GM04504 (cell line): Measurements from ENCODE around the gene KIF2C.
A peak's percentile ranks its signal among the peaks of the same experiment; 100 is the strongest.
"Not testable (repeated sequence)": the region's sequence is repeated elsewhere in the genome, so short reads cannot be mapped to it uniquely, and the experiment has no call there.

ENCODE experiments used
- DNase-seq: peaks from one replicate; pipeline ENCODE4 v3.0.0-alpha.2; 2012; ENCODE audit warnings: low read depth

Gene KIF2C

DNA sequence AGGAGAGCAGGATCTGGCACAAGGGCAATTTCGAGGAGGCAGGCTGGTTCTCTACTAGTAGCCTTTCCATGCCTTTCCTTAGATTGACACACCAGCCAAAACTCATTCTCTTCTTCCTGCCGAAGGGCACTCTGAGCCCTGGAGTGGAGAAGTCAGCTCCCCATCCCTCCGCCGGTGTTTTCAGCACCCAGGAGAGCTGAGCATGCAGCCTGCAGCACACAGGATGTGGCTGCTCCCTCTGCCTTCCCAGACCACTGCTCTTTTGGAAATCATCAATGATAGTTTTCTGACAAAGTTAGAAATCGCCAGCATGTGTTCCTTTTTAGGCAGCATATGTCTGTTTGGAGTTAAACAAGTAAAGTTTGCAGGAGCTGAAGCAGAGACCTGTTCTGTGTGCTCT lies 20.3 kb upstream of the KIF2C start:
- DNase-seq, result no peak

- no peak for DNase-seq
Observed at GRCh38 chr1:44720281-44720680, 19.4 kb upstream of the KIF2C start.

DNA sequence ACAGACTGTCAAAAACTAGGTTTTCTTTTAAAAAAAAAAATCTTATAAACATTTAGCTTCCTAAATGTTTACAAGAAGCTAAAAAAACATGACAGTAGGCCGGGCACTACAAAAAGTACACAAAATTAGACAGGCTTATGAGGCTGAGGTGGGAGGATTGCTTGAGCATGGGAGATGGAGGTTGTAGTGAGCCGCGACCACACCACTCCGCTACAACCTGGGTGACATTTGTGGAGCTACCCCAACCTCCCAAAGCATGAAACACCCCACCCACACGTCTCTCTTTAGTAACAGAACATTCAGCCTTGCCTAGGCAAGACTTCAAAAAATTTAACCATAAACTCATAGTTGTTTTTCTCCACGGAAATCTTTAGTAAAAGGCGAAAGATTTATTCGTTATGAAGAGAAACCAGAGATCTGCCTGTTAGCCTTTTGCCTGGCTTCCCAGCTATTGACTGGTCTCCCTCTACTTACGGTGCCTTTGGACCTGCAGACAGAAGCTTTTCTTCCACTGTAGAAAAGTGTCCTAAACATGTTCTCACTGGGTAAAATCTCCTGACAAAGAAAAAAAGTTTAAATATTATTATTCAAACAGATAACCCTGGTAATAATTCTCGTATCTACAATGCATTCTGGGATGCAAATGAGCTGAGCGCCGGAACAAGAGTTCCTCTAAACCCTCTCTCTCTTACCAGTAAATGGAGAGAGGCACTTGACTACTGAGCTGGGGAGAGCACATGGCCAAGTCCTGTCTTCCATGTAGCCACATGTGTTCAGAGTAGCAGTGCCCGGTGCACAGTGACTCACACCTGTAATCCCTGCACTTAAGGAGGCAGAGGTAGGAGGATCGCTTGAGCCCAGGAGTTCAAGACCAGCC lies 17.9 kb upstream of the KIF2C start:
- DNase-seq, result peak; percentile 82

DNA sequence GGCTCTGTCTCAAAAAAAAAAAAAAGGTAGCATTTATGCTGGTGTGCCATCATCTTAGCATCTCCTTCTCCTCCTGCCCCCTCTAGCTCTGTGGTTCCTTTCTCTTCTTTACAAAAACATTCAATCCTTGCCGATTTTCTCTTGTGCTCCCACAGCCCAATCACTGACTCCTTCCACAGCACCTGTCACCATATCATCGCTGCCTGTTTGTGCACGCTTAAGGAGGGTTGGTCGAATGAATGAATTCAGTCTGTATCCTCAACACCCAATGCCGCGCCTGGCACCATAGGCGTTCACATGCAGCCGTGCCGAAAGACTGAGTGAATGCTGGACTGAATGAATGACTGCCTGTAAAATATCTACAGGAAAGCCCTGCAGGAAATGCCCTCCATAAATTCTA lies 16.6 kb upstream of the KIF2C start:
- no peak for DNase-seq

DNA sequence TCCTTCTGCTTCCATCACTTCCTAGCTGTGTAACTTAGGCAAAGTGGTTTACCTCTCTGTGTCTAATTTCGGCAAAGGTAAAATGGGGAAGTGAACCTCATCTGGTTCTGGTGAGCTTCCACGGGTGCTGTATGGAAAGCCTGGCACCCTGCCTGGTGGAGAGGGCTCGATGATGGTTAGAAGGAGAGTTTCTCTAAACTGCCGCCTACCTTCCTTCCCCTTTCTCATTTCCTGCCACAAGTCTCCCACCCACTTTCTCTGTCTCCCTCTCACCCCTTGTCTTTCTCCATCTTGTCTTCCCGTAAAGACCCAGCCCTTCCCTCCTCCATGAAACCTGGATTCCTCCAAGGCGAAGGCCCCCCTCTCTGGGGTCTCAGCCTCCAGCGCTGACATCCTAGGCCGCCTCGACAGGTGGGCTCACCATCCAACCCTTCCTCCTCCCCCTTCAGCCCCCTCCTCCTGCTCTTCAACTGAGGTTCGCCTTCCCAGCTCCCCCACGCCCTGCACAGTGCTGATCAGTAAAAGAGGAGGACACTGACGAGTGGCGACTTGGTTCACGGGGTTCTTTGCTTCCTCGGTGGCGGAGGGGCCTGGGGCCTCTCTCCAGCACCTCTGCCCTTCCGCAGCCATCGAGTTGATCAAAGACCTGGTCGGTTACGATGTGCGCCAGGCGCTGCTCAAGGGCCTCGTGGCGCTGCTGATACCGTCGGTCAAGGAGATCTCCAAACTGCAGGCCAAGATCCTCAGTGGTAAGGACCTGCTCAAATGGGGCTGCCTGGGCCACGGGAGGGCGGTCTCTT lies 15.9 kb upstream of the KIF2C start:
- DNase-seq, result no peak

GRCh38 chr1:44724296-44724954 lies 15.2 kb upstream of the KIF2C start:
- DNase-seq, result no peak

GRCh38 chr1:44724955-44725698 lies 14.5 kb upstream of the KIF2C start:
- no peak for DNase-seq

DNA sequence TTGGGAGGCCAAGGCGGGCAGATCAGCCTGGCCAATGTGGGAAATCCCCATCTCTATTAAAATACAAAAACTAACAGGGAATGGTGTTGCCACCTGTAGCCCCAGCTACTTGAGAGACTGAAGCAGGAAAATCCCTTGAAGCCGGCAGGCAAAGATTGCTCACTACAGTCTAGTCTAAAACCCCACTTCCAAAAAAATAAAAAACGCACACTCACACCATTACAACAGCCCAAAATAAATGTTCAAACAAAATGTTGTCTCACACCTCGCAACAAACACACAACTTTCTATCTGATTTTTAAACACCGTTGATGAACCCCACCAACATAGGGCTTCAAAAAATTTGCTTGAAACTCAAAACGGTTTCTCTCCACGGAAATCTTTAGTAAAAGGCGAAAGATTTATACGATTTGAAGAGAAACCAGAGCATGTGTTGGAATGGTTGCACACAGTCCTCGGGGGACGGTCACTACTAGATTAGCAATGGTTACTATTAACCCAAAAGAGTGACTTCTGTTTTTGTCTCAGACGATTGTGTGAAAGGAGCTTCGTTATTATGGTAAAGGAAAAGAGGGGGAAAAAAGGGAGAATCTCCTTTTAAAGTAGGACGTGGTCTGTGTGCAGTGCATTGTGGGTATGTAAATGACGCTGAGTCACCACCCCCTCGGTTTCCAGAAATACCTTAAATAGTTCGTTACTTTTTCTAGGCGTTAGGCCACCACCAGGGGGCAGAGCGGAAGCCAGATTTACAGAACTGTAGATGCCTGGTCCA lies 8.7 kb upstream of the KIF2C start, which contains the start of gene RNU5D-1:
Gene RNU5D-1, minus strand, starts transcription at position 430 of the 772 bp plus-strand sequence.
- DNase-seq, result peak; percentile 89

- peak; percentile 74 for DNase-seq
Observed at GRCh38 chr1:44733365-44733764, 6.3 kb upstream of the KIF2C start.

GRCh38 chr1:44733784-44734183 lies 5.9 kb upstream of the KIF2C start:
- no peak for DNase-seq

DNA sequence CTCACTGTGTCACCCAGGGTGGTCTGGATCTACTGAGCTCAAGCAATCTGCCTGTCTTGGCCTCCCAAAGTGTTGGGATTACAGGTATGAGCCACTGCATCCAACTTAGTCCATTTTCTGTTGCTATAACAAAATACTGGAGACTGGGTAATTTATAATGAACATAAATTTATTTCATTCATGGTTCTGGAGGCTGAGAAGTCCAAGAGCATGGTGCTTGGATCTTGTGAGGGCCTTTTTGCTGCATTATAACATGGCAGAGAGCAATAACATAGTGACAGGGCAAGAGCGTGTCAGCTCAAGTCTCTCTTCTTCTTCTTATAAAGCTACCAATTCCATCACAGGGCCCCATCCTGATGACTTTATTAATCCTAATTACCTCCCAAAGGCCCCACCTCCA lies 3.6 kb upstream of the KIF2C start:
- DNase-seq, result no peak

DNA sequence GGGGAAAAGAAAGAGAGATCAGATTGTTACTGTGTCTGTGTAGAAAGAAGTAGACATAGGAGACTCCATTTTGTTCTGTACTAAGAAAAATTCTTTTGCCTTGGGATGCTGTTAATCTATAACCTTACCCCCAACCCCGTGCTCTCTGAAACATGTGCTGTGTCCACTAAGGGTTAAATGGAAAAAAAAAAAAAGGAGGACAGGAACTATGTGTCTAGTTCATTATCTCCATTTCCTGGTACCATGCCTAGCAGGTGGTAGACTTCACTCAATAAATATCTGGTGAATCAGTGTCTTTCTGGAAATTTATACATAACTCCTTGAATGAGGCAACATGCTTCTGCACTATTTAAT lies 707 bp upstream of the KIF2C start:
- not testable (repeated sequence) for DNase-seq

DNA sequence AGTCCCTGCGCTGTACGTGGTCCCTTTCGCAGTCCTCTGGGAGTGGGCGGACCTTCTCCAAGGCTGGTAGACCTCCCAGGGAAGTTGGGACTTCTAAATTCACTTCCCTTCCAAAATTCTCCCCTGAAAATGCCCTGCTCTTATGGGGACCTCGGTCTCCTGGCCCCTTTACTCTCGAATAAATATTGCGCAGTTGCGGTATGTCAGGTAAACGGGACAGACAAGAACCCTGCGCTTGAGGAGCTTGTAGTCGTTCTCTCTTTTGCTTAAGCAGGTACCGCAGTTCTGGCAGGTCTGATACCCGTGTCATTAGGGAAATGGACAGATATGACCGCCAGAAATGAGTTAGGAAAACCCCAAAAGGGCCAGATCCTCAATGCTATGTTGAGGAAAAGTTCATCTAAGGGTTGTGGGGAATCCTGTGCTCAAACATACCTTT lies 561 bp downstream of the KIF2C start:
- DNase-seq, result no peak

DNA sequence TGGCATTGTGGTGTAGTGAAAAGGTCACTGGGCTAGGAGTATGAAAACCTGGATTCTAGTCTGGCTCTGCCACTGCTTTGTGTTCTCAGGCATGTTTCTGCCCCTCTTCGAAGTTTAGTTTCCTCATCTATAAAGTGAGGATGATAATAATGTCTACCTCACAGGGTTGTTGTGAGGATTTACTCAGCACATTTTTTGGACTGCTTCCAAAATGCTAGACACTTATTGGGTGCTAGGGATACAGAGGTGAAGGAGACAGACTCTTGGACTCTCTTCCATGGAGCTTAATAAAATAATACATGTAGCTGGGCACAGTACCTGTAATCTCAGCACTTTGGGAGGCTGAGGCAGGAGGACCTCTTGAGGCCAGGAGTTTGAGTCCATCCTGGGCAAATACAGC lies 3.6 kb downstream of the KIF2C start:
- no peak for DNase-seq

- no peak for DNase-seq
Observed at GRCh38 chr1:44747878-44748277, 8.2 kb downstream of the KIF2C start.

DNA sequence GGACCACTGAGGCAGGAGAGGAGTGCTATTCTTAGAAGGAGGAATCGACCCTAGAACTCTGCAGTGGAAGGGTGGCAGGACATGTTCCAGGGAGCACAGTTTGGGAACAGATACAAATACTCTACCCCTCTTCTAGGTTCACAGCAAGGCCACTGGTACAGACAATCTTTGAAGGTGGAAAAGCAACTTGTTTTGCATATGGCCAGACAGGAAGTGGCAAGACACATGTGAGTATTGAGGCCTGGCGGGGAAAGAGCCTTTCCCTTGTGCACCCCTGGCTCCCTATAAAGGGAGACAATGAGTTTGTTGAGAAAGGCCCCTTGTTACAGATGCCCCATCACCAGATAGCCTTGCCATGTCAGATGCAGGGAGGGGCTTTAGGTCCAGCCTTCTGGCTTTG lies 17.8 kb downstream of the KIF2C start:
- DNase-seq, result no peak

GRCh38 chr1:44759077-44759476 lies 19.4 kb downstream of the KIF2C start:
- no peak for DNase-seq

- DNase-seq, result no peak
Observed at GRCh38 chr1:44760876-44761275, 21.2 kb downstream of the KIF2C start.

- not testable (repeated sequence) for DNase-seq
Observed at GRCh38 chr1:44766421-44766820, 26.8 kb downstream of the KIF2C start.

GRCh38 chr1:44775078-44775929 lies 35.7 kb downstream of the KIF2C start, which contains the start of gene RPS8:
Gene RPS8 (plus strand): TSS chr1:44775540. CDS start chr1:44775597, 57 bp downstream.
- DNase-seq, result peak; percentile 89
